ENCODE data around the gene CD33. TPM values are rescaled to one million over a fixed set of nuclear protein-coding genes. Genes with fewer than 3 reads are reported as not detected.
A peak's percentile ranks its signal among the peaks of the same experiment; 100 is the strongest.

Gene CD33
- total and polyA plus RNA-seq, 7 donors, result 0.24 to 3.1 (median 2.0) TPM

- H3K27me3 ChIP-seq (ENCODE audit: insufficient read depth in 3 of 3, low read length in 2 of 3), result no peaks in the 10 kb centered on the region
- no peak for ATAC-seq
- WGBS, 3 donors, result 64 to 70% (median 68%) methylated on average over 1 of the region's 1 CpG
- intact Hi-C loops (cut with DNase I), result no loop called here
- H3K9me3 ChIP-seq, result no peaks in the 10 kb centered on the region
- TF ChIP-seq CTCF (IDR thresholded peaks at IDR 0.05), result no peak
- no peaks in the 10 kb centered on the region for H3K4me1 ChIP-seq
- no peaks in the 10 kb centered on the region for H3K36me3 ChIP-seq (ENCODE audit: insufficient read depth in 1 of 2, low read depth in 1 of 2)
- no peak overlapping the region for H3K4me3 ChIP-seq
- no peak for DNase-seq
- H3K27ac ChIP-seq, result no peak overlapping the region
Measured at GRCh38 chr19:51219307-51219706, 5.6 kb upstream of the CD33 start.

GRCh38 chr19:51219971-51220370 lies 4.9 kb upstream of the CD33 start:
- TF ChIP-seq CTCF (IDR thresholded peaks at IDR 0.05), result no peak
- intact Hi-C loops (cut with DNase I), result no loop called here
- H3K4me3 ChIP-seq, result no peak overlapping the region
- H3K9me3 ChIP-seq, result no peaks in the 10 kb centered on the region
- DNase-seq (no peak), ATAC-seq (no peak)
- no peaks in the 10 kb centered on the region for H3K36me3 ChIP-seq (ENCODE audit: insufficient read depth in 1 of 2, low read depth in 1 of 2)
- WGBS, 3 donors, result 72 to 82% (median 74%) methylated on average over 1 of the region's 1 CpG
- no peaks in the 10 kb centered on the region for H3K4me1 ChIP-seq
- no peaks in the 10 kb centered on the region for H3K27me3 ChIP-seq (ENCODE audit: insufficient read depth in 3 of 3, low read length in 2 of 3)
- H3K27ac ChIP-seq, result no peak overlapping the region

GRCh38 chr19:51220996-51221395 lies 3.9 kb upstream of the CD33 start:
- no peak for DNase-seq
- Histone ChIP-seq H3K4me1 (no peaks in the 10 kb centered on the region), H3K9me3 (no peaks in the 10 kb centered on the region), H3K36me3 (ENCODE audit: insufficient read depth in 1 of 2, low read depth in 1 of 2) (no peaks in the 10 kb centered on the region), H3K27ac (no peak overlapping the region), H3K27me3 (ENCODE audit: insufficient read depth in 3 of 3, low read length in 2 of 3) (no peaks in the 10 kb centered on the region), H3K4me3 (no peak overlapping the region)
- TF ChIP-seq CTCF (IDR thresholded peaks at IDR 0.05), result no peak
- no peak for ATAC-seq
- intact Hi-C loops (cut with DNase I), result no loop called here

GRCh38 chr19:51224163-51224641 lies 678 bp upstream of the CD33 start:
- H3K9me3 ChIP-seq, result no peaks in the 10 kb centered on the region
- no peak for TF ChIP-seq CTCF (IDR thresholded peaks at IDR 0.05)
- no peaks in the 10 kb centered on the region for H3K4me1 ChIP-seq
- no peak overlapping the region for H3K27ac ChIP-seq
- peaks cover 0 to 2% (median 0%) of the 10 kb centered on the region in 3 donors for H3K27me3 ChIP-seq (ENCODE audit: insufficient read depth in 3 of 3, low read length in 2 of 3)
- no peak for ATAC-seq
- no peak overlapping the region for H3K4me3 ChIP-seq
- WGBS, 3 donors, result 52 to 55% (median 55%) methylated on average over 3 of the region's 3 CpGs
- intact Hi-C loops (cut with DNase I), result no loop called here
- H3K36me3 ChIP-seq (ENCODE audit: insufficient read depth in 1 of 2, low read depth in 1 of 2), result no peaks in the 10 kb centered on the region
- no peak for DNase-seq

GRCh38 chr19:51226067-51226466 lies 1.2 kb downstream of the CD33 start:
- WGBS, 3 donors, result 45 to 58% (median 46%) methylated on average over 3 of the region's 3 CpGs
- H3K27me3 ChIP-seq (ENCODE audit: insufficient read depth in 3 of 3, low read length in 2 of 3), result peaks cover 0 to 2% (median 0%) of the 10 kb centered on the region in 3 donors
- no peak overlapping the region for H3K27ac ChIP-seq
- ATAC-seq (no peak), DNase-seq (no peak)
- H3K36me3 ChIP-seq (ENCODE audit: insufficient read depth in 1 of 2, low read depth in 1 of 2), result no peaks in the 10 kb centered on the region
- peak overlapping the region; percentile 25 for H3K4me3 ChIP-seq
- no peaks in the 10 kb centered on the region for H3K9me3 ChIP-seq
- no peaks in the 10 kb centered on the region for H3K4me1 ChIP-seq
- intact Hi-C loops (cut with DNase I), result no loop called here
- no peak for TF ChIP-seq CTCF (IDR thresholded peaks at IDR 0.05)
